LoVo (cell line): Measurements from ENCODE around the gene DCLK2.

Experiments used
- DNase-seq: peaks from one replicate; pipeline ENCODE4 v3.0.0-alpha.2; 2016; ENCODE audit warnings: low spot score

Gene DCLK2

DNA sequence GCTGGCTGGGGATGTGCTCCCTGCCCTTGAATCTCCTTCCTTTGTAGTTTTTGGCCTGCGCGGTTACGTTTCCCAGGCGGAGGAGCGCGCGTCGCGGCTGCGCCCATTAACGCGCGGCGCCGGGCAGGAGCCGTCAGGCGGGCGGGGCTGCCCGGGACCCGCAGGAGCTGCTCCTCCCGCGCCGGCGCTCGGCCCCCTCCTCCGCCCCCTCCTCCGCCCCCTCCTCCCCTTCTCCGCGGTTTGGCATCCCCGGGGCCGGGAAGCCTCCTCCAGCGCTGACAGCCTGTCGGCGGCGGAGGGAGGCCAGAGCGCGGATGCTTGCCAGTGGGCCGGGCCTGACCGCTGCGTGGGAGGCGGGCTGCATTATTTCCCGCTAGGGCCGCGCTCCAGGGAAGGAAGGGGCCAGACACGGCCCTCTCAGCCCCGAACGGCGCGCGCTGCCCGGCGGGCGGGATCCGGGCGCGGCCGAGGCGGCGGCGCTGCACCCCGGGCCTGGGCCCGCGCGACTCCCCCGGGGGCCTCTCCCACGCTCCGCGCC lies at the start of gene DCLK2:
DCLK2 (plus strand) TSS at position 405 of the 538 bp plus-strand sequence. CDS start 583 bp downstream, outside the sequence.
- DNase-seq: peak; percentile 31

GRCh38 chr4:150032541-150032940 lies 45.7 kb upstream of the DCLK2 start:
- DNase-seq: no peak

GRCh38 chr4:150033081-150033480 lies 45.2 kb upstream of the DCLK2 start:
- no peak for DNase-seq

DNA sequence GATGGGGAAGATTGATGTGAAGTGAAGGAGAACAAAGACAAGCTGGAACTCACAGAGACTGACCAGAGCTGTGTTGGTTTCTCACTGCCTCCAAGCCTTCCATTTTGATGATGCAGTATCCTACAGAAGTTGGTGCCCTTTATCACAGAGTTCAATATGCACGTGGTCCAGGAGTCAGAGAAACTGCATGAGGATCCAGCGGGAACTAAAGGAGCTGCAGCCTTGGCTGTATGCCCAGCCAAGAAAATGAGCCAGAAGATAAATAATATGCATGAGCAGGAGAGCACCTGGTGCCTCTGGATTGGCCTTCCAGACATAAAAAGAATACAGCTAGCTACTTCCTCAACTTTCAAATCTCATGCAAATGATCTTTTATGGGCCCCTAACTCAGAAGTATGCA lies 44.3 kb upstream of the DCLK2 start:
- no peak for DNase-seq

GRCh38 chr4:150037251-150037856 lies 40.9 kb upstream of the DCLK2 start:
- DNase-seq: no peak

GRCh38 chr4:150038335-150039076 lies 39.7 kb upstream of the DCLK2 start:
- no peak for DNase-seq

DNA sequence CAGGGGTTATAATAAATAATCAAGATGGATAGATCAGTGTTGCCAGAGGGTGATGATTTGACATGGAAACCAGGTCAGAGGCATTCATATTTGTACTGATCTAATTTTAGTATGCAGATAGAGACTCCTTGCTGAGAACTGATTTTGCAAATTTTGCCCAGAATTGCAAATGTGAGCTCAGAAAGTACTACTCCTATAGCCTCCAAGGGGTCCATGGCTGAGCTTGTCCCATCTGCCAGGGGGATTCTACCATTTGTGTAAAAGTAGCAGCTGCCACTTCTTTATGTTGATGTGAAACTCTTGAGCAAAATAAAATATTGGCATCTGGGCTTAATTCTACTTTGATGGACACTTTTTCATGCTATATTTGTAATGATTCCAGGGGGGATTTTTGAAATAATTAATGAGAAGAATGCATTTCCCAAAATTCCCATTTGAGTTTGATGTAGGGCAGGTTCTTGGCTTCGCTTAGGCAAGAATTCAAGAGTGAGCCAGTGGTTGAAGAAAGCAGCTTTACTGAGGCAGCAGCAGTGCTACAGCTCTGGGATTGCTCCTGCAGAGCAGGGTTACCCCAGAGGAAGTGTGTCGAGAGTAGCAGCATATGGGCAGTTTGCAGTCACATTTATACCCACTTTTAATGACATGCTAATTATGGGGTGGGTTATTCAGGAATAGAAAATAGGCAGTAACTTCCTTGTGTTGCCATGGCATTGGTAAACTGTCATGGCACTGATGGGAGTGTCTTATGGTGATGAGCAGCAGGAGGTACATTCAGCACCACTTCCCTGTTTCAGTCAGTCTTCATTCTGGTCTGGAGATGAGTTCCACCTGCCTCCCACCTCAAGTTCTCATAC lies 38.7 kb upstream of the DCLK2 start:
- DNase-seq: no peak

GRCh38 chr4:150044517-150044916 lies 33.7 kb upstream of the DCLK2 start:
- no peak for DNase-seq

DNA sequence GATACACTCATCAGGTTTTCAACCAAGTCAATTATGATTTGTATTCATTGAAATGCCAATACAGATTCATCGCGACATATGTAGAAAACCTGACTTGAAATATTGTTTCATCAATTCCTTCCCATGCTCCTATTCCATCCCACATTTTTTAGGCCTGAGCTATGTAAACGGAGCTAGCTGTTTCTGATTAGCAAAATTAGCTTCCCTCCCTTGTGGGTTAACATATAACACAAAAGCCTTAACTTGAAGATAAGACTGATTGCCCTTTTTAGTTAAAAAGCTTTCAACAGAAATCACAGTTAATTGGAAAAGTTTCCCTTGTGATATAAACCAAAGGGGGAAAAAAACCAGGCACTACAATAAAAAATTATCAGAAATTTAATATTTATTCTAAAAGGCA lies 32.8 kb upstream of the DCLK2 start:
- no peak for DNase-seq

- DNase-seq: no peak
Measured at GRCh38 chr4:150046728-150047217, 31.5 kb upstream of the DCLK2 start.

DNA sequence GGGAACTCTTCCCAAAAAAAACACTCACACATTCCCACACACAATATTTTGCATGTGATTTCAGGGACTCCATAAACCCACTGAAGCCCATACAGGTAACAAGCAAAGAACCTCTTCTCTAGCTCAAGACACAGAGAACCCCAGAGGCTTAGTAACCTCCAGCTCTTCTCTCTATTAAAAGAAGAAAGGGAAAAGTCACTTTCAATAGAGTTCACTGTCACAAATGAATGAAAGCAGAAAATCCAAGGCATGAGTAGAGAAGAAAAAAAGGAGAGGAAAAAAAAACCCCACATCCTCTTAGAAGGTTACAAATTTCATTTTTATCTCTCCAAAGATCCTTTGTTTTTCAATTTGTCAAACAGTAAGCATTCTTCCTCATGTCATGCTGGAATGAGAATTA lies 30.7 kb upstream of the DCLK2 start:
- DNase-seq: no peak

DNA sequence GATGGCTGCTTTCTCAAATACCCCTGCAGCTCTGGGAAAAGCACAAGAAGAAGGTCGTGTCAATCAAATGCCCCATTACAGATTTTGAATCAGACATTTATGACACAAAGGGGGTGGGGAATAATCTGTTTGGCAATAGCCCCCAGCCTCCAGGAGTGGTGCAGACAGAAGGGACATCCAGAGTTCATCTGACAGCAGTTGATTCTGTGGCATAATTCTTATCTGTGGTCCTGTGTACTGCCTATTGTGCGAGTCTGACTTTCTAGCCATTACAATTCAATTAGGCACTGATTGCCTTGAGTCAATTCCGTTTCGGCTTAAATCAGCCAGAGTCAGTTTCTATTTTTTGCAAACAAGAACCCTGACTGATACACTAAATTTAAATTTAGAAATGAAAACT lies 28.6 kb upstream of the DCLK2 start:
- DNase-seq: no peak

DNA sequence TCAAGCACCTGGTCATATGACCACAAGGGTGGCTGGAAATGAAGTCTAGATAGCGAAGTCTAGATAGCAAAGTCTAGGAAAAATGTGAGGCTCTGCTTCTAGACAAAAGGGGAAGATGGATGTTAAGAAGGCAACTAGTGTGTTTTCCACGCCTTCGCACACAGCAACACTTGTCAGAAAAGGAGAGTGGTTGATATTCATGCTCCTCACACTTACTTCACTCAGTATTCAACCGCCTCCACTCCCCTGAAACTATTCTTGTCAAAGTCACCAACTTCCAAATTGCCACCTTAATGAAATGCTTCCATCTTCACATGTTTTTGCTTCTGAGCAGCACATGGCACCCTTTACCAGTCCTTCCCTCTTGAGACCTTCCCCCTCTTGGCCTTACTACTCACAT lies 27.7 kb upstream of the DCLK2 start:
- no peak for DNase-seq

- DNase-seq: no peak
Measured at GRCh38 chr4:150051111-150051510, 27.1 kb upstream of the DCLK2 start.

GRCh38 chr4:150055467-150055866 lies 22.8 kb upstream of the DCLK2 start:
- no peak for DNase-seq

GRCh38 chr4:150056569-150056968 lies 21.7 kb upstream of the DCLK2 start:
- no peak for DNase-seq

GRCh38 chr4:150061086-150061776 lies 17.0 kb upstream of the DCLK2 start:
- DNase-seq: no peak

DNA sequence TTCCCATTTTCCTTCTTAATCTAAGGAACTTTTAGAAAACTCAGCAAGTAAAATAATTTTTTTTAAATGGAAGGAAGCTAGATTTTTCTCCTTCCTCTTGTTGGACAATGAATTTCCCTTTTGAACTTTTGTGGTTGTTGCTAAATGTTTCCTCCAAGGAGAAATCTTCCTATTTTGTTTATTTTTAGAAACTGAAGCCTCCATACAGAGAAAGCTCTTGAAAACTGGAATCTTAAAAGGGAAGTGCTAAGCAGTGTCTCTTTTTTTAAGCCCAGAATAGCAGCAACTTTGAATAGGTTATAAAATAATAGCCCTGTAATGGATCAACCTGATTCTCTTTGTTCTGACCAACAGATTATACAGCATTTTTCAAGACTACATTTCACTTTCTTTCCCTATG lies 15.1 kb upstream of the DCLK2 start:
- DNase-seq: no peak

DNA sequence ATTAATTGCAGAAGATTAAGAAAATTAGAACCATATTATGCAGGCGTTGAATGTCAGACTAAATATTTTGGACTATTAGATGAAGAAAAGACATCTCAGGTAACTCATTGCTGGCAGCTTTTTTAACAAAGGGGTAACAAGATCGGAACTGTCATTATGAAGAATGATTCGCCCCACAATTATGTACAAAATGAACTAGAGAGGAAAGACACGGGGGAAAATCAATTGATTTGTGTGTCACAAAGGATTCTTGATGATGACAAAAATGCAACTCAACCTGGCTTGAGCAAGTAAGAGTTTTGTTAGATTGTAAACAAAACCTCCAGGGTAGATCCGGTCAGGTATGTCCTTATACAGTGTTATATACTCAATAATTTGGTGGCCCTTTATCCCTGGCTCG lies 12.5 kb upstream of the DCLK2 start:
- DNase-seq: no peak

DNA sequence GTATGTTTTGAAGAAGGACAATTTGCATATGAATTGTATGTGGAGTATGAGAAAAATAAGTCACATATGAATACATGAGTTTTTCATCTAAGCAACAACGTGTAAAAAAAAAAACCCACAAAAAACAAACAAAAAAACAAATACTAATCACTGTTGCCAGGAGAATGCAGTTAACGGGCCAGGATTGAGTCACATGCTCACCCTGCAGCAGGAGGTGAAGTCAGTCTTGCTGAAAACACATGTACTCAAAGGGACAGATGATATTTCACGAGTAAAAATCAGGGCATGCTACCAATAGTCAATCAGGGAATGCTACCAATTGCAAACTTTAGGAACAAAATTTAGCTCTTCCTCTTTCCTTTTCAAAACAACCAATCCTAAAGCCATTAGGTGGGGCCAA lies 10.4 kb upstream of the DCLK2 start:
- no peak for DNase-seq

- DNase-seq: no peak
Measured at GRCh38 chr4:150068300-150068960, 9.8 kb upstream of the DCLK2 start.
